EL (cell line): ENCODE results near the gene CDRT15.
"Not testable (repeated sequence)": the region's sequence is repeated elsewhere in the genome, so short reads cannot be mapped to it uniquely, and the experiment has no call there.

ENCODE experiments used
- DNase-seq: peaks from one replicate; pipeline ENCODE4 v3.0.0-alpha.2; 2016

The CDRT15 gene

DNA sequence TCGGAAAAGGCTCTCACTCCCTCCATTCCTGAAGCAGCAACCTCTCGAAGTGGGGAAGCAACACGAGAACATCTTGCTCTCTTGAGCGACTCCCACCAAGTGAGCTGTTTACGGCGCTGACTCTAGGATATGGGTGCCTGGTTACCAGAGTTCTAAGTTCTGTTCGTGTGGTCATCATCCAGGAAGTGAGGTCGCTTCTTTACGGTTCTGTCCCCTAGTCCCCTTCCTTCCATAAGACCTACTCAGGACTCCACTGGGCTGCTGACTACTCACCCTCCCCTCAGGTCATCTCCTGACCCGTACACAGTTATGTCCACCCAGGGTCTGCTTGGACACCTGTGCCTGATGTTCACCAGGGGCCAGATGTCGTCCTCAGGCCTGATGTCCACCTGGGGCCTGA is at the start of gene CDRT15:
Gene CDRT15 (minus strand): TSS at position 101 of the 400 bp plus-strand sequence. CDS start 29 bp downstream, at position 72.
- DNase-seq = not testable (repeated sequence)

DNA sequence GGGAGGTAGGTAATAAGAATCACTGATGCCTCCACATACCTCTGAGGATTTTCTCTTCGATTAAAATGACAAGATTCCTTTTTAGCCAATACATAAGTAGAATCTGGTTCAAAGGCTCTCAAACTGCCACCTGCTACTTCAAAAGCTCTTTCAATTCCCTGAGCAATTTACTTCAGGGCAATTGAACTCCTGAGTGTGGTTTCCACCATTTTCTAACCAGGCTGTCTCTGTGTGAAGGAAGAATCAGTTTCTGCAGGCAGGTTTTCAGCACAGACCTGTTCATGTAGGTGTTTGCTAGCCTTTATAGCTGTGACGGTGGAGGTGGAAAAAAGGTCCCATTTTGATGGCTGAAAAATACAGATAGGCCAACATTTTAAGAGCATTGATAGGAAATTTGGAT is 46.1 kb upstream of the CDRT15 start:
- DNase-seq = no peak

DNA sequence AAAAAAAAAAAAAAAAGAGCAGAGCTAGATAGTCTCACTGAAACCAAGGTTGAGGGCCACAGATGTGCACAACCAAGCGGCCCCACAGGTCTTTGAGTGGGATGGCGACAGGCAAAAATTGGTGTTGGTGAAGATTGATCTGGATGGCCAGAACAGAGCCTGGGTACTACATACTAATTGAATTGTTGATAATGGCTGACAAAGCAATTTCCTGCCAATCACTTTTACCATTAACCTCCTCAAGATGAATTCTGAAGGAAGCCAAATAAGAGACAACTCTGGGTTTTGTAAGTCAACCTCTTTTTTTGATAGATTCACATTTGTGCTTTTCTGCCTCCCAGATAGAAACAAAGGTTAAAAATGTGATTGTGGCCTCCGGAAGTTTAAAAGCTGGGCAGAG is 44.9 kb upstream of the CDRT15 start:
- no peak for DNase-seq

DNA sequence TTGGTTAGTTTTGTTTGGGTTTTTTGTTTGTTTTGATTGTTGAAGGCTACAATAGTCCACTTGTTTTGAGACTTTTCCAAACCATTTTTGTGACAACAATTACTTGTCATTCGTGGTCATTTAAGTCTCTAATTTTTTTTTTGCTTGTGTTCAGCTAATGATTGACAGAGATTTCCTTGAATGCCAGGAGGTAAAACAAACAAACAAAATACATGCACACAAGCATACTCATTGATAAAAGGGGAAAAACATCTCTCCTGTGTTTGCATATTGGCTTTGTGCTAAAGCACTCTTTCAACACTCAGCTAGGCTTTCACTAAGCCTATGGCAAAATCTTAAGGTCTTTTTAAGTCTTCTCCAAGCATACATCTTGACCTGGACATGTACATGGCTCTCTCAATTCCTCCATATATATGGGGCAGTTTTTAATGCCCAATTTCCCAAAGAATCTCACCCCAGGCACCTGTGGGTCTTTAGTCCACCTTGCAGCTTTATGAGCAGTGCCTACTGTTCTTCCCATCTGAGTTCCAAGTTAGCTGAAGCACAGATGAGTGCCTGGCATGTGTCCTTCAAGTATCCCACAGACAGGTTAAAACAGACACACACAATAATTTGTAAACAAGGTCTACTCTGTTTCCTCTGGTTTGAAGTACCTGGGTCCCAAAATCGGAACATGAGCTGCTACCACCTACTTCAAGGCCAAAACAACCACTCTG is 40.0 kb upstream of the CDRT15 start:
- DNase-seq = no peak

DNA sequence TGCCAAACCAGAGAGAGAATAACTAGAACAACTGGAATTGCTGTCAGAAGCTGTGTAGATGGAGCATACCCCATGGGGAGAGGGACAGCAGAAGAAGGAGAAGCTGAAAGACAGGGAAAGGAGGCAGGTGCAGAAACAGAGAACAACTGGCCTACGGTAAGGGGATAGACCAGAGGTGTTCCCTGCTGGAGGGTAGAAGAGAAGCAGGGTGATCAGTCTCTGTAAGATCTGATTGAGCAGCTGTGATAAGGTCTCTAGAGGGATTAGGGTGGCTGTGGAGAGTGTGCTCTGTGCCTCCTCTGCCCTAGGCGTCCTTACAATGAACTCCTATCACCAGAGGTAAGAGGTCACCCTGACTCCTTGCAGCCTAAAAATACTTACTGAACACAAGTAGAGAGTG is 33.8 kb upstream of the CDRT15 start:
- no peak for DNase-seq

DNA sequence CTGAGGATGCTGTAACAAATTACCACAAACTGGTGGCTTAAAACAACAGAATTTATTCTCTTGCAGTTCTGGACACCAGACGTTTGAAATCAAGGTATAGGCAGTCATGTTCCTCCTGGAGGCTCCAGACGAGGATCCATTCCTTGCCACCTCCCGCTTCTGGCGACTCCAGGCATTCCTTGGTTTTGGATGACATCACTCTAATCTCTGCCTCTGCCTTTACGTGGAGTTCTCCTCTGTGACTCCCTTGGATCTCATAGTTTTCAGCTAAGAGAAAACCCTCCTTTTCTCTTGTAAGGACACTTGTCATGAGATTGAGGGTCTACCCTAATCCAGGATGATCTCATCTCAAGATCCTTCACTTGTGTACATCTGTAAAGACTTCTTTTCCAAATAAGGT is 32.8 kb upstream of the CDRT15 start:
- DNase-seq = no peak

DNA sequence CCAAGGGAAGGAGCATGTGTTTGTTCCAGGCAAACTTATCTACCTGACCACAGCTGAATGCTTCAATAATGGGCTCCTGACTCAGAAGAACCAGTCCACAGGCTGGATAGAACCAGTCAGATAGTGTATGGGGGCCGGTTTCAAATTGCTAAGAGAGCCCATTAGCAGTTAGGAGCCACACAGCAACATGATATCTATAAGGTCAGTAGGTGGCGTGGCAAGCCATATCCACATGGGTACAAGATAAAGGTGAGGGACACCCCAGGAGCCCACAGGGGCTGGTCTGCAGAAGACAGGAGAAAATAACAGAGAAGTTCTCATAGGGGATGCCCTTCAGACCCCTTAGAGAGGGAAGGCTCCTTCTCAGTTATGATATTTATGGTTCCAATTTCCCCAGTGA is 31.6 kb upstream of the CDRT15 start:
- DNase-seq = no peak

DNA sequence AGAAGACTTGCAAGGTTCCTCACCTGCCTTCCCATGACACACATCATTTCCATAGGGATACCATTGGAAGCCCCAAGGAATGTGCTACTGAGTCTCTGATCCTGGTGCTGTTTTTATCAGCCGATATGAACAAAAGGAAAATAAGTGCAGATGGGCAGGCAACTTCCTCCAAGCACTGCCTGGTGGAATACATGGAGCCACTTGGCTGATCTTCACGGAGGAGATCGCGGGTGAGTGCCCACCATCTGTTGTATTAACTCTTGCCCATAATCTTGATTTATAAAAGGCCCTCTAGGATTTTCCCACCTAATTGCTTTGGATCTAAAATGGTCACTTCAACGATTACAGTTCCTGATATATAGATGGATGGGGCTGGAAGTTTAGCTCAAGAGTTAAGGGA is 24.7 kb upstream of the CDRT15 start:
- no peak for DNase-seq

DNA sequence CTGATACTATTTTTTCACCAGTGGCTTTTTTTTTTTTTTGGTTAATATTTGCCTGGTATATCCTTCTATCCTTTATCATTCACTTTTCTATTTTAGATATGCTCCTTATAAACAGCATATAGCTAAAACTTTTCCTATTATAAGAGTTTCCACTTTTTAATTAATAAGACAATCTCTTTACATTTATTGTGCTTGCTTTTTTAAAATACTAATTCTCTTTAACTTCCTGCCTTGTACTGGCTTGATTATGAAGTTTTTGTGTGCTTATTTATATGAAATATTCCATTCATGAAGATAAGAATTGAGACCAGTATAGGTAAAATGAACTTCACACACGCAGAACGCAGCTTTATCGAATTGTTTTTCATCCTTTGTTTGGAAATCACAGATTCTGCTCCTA is 9.0 kb upstream of the CDRT15 start:
- DNase-seq = no peak

DNA sequence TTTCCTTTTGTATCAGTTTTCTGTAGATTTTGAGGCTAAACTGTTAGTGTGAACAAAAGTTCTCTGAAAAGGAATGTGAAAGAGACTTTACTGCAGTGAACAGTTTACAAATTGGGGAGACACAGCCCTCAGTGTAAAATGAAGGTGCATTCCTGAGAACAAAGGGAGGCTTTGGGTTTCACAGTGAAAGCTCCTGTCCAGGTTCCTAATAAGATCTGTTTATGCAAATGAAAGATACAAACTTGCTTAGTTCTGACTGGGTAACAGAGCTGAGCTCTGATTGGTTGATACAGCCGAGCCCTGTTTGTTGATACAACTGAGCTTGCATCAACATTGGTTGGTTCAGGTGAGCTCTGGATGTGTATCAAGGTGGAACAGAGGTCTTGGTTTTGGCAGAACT is 8.3 kb upstream of the CDRT15 start:
- no peak for DNase-seq

DNA sequence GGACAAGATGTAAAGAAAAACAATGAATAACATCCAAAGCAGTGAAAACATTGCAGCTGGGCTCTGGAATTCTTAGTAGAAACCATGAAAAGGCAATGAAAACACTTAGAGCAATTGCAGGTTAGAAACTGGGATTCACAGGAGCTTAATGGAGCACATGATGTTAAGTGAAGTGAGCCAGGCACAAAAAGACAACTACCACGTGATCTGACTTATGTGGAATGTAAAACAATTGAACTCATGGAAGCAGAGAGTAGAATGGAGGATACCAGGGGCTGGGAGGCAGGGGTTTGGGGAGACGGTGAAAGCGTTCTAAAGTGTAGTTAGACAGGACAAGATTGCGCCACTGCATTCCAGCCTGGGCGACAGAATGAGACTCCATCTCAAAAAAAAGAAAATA is 2.6 kb upstream of the CDRT15 start:
- DNase-seq = not testable (repeated sequence)

DNA sequence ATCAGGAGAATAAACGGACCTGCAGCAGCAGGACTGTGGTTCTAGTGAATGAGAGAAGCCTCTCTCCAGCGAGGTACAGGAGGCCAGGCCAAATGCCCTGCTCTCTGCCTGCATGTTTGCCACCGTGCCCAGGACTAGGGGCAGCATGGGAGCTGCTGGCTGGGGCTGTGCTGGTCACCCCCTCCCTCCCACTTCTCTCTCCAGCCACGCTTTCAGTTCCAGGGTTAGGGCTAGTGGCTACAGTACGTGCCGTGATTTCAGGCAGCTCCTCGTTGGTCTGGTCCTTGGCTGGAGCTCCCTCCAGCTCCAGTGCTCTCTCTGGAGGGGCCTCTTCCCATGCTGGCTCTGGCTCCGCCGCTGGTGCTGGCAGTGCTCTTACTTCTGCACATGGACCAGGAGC is 630 bp downstream of the CDRT15 start:
- not testable (repeated sequence) for DNase-seq

DNA sequence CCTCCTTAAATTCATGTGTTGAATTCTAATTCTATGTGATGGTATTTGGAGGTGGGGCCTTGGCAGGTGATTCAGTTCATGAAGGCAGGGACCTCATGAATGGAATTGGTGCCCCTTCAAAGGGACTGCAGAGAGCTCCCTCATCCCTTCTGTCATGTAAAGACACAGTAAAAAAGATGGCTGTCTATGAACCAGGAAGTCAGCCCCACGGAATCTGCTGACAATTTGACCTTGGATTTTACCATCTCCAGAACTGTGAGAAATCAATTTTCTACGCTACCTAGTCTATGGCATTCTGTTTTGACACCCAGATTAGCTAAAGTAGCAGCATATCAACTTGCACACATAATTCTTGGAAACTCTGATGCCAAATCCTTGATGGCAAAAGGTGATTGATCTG is 1.6 kb downstream of the CDRT15 start:
- DNase-seq = not testable (repeated sequence)

DNA sequence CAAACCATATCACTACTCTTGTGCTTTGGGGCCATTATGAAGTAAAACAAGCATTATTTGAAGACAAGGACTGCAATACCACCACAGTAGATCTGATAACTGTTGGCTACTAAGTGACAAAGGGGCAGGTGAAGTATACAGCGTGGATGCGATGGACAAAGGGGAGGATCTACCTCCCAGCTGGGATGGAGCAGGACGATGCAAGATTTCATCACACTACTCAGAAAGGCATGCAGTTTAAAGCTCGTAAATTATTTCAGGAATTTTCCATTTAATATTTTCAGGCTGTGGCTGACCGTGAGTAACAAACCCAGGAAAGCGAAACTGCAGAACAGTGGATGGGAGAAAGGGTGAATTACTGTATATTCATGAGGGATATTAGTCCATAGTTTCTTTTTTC is 5.5 kb downstream of the CDRT15 start:
- DNase-seq = peak; percentile 71

DNA sequence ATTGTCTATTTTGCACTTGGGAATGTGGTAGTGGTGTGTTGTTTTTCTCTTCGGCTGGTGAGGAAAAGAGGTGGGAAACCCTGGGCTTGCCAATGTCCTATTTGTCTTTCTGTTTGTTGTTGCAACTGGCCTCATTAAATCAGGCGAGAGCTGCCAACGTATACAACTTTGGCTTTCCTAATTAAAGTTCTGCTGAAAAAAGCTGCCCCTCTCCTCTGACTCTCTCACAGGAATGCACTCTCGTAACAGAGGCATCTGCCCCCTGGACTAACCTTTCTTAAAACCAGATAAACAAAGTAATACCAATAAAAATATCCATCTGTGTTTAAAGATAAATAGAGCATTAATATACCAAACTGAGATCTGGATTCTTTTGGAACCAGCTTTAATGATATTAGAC is 7.8 kb downstream of the CDRT15 start:
- DNase-seq = peak; percentile 75

DNA sequence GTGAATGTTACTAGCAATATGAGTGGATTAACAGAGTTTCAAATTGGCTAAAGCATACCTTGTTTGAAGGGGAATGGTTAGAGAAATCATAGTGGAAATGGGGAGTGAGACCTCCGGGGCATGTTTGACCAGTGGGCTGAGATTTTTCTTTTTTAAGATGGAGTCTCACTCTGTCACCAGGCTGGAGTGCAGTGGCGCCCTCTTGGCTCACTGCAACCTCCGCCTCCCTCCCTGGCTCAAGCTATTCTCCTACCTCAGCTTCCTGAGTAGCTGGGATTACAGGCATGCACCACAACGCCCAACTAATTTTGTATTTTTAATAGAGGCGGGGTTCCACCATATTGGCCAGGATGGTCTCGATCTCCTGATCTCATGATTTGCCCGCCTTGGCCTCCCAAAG is 9.6 kb downstream of the CDRT15 start:
- no peak for DNase-seq

DNA sequence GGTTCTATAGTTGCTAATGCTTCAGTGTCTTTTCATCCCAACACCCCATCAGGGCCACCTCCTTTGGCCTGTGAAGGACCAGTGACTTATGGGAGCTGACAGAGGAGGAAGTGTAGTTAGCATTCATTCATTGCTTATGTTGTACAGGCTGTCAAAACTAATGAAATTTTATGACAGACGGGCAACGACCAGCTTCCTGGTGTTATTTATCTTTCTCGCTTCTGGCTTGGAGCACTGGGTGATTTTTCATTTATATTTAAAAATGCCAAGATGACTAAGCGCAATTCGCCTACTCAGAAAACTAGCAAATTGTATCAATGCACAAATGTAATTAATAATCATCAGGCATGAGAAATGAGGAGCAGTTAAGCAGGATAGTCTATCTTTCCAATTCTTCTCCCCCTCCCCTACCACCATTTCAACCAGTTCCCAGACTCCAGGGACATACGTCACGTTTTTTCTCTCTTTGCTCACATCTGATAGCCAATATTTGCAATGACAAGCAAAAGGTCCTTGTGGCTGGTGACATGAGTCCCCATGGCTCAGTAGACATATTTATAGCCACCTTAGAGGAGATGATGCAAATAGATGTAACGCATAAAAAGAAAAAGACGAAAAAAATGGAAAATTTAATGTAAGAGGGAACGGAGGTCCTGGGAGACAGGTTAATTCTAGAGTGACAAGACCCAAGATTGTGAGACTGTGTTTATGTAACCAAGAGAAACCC is 11.2 kb downstream of the CDRT15 start:
- no peak for DNase-seq

DNA sequence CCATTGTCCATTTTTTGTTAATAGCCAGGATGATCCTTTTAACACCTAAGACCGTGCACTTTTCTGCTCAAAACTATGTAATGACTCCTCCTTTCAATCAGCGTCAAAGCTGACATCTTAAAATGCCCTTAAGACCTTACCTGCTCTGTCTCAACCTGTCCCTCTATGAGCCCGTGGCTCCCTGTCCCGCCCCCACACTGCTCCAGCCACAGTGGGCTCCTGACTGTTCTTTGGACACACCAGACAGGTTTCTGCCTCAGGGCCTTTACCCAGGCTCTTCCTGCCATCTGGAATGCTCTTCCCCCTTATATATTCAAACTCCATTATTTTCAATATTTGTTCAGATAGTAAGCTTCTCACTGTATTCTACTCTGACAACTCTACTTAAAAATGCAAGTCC is 14.1 kb downstream of the CDRT15 start:
- no peak for DNase-seq

DNA sequence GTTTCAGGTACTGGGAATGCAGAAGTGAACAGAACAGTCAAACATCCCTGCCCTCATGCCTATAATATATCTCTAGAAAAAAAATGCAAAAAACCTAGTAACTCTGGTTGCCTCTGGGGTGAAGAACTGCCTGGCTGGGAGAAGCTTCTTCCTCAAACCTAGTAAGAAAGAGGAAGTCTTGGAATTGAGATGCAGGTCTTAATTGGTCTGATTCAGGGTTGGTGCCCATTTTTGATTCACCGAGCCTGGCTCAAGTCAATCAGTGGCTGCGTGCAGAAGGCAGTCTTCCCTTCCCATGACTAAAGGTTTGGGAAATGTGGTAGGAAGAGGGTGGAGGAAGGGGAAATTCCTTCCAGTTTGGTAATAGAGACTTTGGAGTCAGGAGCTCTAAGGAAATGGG is 22.4 kb downstream of the CDRT15 start:
- peak; percentile 82 for DNase-seq

DNA sequence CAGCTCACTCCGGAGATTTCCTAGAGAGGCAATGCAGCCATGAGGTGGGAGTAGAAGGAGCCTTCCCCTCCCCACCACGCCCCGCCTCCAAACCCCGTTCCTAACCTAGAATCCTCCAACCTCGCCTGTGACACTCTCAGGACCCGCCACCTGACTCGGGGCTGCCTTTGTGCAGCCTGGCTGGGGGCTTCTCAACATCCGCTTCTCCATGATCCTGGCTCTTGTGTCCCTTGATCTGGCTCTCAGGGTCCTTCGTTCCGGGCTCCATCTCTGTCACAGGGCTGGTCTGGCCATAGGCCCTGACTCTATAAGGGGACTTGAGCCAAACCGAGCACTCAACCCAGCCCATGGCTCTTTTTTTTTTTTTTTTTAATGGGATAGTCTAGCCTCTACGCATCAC is 24.3 kb downstream of the CDRT15 start:
- DNase-seq = no peak

DNA sequence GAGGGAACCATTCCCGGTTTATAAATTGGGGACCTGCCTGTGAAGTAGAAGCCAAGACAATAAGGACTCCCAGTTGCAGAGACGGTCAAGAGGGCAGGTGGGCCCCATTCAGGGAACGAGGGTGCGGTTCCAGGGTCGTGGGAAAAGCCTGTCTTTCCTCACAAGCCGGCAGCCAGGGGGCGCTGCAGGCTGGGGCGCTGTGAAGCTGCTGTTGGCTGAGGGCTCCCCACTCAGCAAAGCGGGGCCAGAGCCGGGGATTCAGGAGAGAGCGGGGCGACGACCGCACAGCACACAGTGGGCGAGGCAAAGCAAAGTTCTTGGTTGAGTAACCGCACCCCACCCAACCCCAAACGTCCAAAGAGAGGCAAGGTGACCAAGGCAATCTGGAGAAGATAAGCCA is 24.9 kb downstream of the CDRT15 start:
- no peak for DNase-seq

DNA sequence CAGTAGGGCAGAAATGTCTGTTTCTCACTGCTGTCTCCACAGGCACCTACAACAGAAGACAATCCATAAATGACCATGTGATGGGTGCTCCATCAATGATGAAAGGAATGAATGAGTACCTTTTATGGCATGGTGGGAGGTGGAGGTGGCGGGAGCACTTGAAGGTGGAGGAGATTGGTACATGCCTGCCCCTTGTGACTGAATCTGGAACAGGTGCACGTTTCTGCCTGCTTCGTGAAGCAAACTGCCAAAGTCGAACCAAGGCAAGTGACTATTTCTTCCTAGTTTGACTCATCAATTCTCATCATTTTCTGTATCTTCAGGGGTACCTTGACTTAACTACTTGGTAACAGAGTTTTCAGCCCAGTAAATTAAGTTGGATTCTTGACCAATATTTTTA is 25.4 kb downstream of the CDRT15 start:
- DNase-seq = no peak

DNA sequence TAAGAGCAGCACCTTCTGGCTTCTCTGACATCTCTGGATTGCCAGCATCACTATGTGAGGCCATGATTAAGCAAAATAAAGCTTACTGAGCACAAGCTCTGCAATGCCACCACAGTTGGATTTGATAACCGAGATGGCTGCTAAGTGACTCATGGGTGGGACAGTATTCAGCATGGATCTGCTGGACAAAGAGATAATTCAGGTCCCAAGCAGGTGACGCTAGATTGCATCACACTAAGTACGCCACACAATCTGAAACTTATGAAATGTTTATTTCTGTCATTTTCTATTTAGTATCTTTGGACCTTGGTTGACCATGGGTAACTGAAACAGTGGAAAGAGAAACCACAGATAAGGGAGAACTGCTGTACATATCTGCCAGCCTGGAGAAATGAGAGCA is 27.4 kb downstream of the CDRT15 start:
- no peak for DNase-seq

DNA sequence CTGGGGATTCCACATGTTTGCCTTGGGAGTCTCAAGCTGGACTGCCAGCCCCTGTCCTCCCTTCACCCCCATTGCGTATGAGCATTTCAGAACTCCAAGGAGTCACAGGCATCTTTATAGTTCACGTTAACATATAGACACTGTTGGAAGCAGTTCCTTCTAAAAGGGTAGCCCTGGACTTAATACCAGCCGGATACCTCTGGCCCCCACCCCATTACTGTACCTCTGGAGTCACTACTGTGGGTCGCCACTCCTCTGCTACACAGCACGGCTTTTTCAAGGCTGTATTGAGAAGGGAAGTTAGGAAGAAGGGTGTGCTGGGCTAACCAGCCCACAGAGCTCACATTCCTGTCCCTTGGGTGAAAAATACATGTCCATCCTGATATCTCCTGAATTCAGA is 28.9 kb downstream of the CDRT15 start:
- DNase-seq = no peak

DNA sequence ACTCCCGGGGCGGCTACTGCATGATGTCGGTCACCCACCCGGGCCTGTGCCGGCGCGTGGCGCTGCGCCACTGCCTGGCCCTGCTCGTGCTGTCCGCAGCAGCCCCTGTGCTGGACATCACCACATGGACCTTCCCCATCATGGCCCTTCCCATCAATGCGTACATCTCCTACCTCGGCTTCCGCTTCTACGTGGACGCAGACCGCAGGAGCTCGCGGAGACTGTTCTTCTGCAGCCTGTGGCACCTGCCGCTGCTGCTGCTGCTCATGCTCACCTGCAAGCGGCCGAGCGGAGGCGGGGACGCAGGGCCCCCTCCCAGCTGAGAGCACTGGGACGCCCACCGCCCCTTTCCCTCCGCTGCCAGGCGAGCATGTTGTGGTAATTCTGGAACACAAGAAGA is 29.8 kb downstream of the CDRT15 start:
- DNase-seq = no peak
